SU-DHL-6 (cell line): Measurements from ENCODE around the gene CPNE8.

Experiments used
- H2AFZ ChIP-seq: fragments of 200-600 bp; sonication (generic); 2 replicates; pipeline ENCODE4 v1.6.1; 2014; ENCODE audit warnings: low read depth, mild to moderate bottlenecking, moderate library complexity, mixed read lengths, antibody characterized with exemption, low read length; ENCODE audit not compliant: severe bottlenecking
- H3F3A ChIP-seq: fragments of 200-600 bp; shearing (Covaris generic); 2 replicates; pipeline ENCODE4 v1.6.0; 2016; ENCODE audit warnings: antibody characterized with exemption, mild to moderate bottlenecking; ENCODE audit not compliant: insufficient read depth
- H3K27ac ChIP-seq: fragments of 200-600 bp; sonication (generic); 2 replicates; pipeline ENCODE4 v1.5.1; 2016; ENCODE audit warnings: low read depth, mild to moderate bottlenecking, low read length, moderate library complexity, mixed read lengths
- H3K27me3 ChIP-seq: fragments of 200-600 bp; sonication (generic), shearing (Covaris generic); 2 replicates; pipeline ENCODE4 v1.6.0; 2014; ENCODE audit warnings: mild to moderate bottlenecking, low read length
- H3K36me3 ChIP-seq: fragments of 200-600 bp; sonication (generic); 2 replicates; pipeline ENCODE4 v1.6.1; 2014; ENCODE audit warnings: mild to moderate bottlenecking, low read length, mixed read lengths
- H3K4me2 ChIP-seq: fragments of 300-600, 200-600 bp; shearing (Covaris generic), sonication (generic); 2 replicates; pipeline ENCODE4 v1.6.0; 2014; ENCODE audit warnings: low read length, low read depth, mild to moderate bottlenecking; ENCODE audit not compliant: poor library complexity, severe bottlenecking
- H3K4me3 ChIP-seq: fragments of 200-600 bp; sonication (generic); 2 replicates; pipeline ENCODE4 v1.5.1; 2014; ENCODE audit warnings: antibody characterized with exemption, low read length, mild to moderate bottlenecking, mixed read lengths; ENCODE audit not compliant: insufficient read depth, poor library complexity, severe bottlenecking
- H3K79me2 ChIP-seq: fragments of 200-600 bp; sonication (generic); 2 replicates; pipeline ENCODE4 v1.6.1; 2014; ENCODE audit warnings: mild to moderate bottlenecking, low read length, moderate library complexity; ENCODE audit not compliant: insufficient read depth
- H3K9ac ChIP-seq: fragments of 200-600 bp; sonication (generic); 2 replicates; pipeline ENCODE4 v1.7.0; 2014; ENCODE audit warnings: mild to moderate bottlenecking, low read length
- H3K9me2 ChIP-seq: fragments of 200-600 bp; sonication (generic); replicated peaks from 2 replicates; pipeline ENCODE4 v1.6.1; 2014; ENCODE audit warnings: low read length; ENCODE audit not compliant: insufficient read depth
- H3K9me3 ChIP-seq: fragments of 200-600 bp; sonication (generic); 2 replicates; pipeline ENCODE4 v1.6.1; 2014; ENCODE audit warnings: low read length, mixed read lengths; ENCODE audit not compliant: insufficient read depth
- H4K20me1 ChIP-seq: fragments of 200-600 bp; sonication (generic); 2 replicates; pipeline ENCODE4 v1.6.1; 2014; ENCODE audit warnings: low read depth, mild to moderate bottlenecking, antibody characterized with exemption, low read length, moderate library complexity, mixed read lengths
- CTCF ChIP-seq: fragments of 200-600 bp; sonication (generic); IDR thresholded peaks from one replicate; pipeline ENCODE4 v1.5.1; 2017; ENCODE audit warnings: antibody characterized with exemption, mild to moderate bottlenecking, low read length, moderate library complexity; ENCODE audit not compliant: insufficient read depth, poor library complexity, severe bottlenecking
- EZH2phosphoT487 ChIP-seq: fragments of 200-600 bp; sonication (generic), shearing (Covaris generic); conservative IDR thresholded peaks from 2 replicates; pipeline ENCODE4 v1.6.1; 2018; ENCODE audit warnings: mild to moderate bottlenecking, antibody characterized with exemption, low read length, moderate library complexity, mixed read lengths

Gene CPNE8

DNA sequence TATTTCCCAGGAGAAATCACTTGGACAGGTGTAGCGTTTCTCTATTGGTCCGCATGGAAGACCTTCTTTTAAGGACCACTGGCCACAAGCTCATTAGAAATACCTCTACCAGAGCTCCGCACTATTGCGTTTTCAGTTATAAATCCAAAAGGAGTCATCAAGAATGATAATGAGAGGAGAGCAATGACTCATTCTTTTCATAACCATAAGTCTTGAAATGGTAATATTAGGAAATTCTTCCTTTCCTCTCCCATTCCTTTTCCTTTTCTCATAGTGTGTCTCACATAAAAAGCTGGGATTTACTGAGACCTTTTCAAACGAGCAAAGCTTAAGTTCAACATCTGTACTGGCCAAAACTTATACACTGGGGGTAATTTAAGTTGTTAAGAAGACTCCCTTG, 215.7 kb downstream of the CPNE8 start:
- H3K9ac ChIP-seq: no peak overlapping the region
- TF ChIP-seq CTCF: no peak
- no peak for TF ChIP-seq EZH2phosphoT487
- no peaks in the 10 kb centered on the region for H3K27me3 ChIP-seq

GRCh38 chr12:38689195-38689594, 216.2 kb downstream of the CPNE8 start:
- Histone ChIP-seq H3K27ac (no peak overlapping the region), H3K27me3 (no peaks in the 10 kb centered on the region), H3K9ac (no peak overlapping the region), H3K4me2 (no peak overlapping the region), H2AFZ (no peak overlapping the region), H4K20me1 (no peaks in the 10 kb centered on the region), H3K79me2 (no peaks in the 10 kb centered on the region), H3K9me3 (no peaks in the 10 kb centered on the region), H3K36me3 (no peaks in the 10 kb centered on the region), H3K4me3 (no peak overlapping the region), H3K9me2 (no peaks in the 10 kb centered on the region), H3F3A (no peaks in the 10 kb centered on the region)
- no peak for TF ChIP-seq EZH2phosphoT487
- TF ChIP-seq CTCF: no peak

More for the DNA sequence above, 215.7 kb downstream of the CPNE8 start:
- Histone ChIP-seq H3K79me2 (no peaks in the 10 kb centered on the region), H3K9me3 (no peaks in the 10 kb centered on the region), H3K9me2 (no peaks in the 10 kb centered on the region), H3K4me2 (no peak overlapping the region), H4K20me1 (no peaks in the 10 kb centered on the region), H2AFZ (no peak overlapping the region), H3K27ac (no peak overlapping the region), H3K4me3 (no peak overlapping the region), H3K36me3 (no peaks in the 10 kb centered on the region), H3F3A (no peaks in the 10 kb centered on the region)

DNA sequence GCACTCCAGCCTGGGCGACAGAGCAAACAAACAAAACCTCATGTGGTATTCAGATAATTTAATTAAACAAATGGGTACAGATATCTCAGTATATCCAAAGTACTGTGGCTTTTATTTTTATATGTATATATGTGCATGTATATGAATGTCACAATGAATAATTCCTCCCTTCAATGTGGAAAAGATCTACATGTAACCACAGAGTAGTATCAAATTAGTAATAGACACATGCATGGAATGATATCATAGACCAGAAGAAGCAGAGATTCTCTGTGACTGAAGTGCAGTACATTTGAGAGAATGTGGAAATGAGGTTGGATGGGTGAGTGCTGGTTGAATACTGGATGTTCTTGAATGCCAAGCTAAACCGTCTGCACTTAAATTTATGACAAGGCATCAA, 222.9 kb downstream of the CPNE8 start:
- Histone ChIP-seq H3K4me3 (no peak overlapping the region), H3K9ac (no peak overlapping the region), H3F3A (no peaks in the 10 kb centered on the region), H3K79me2 (no peaks in the 10 kb centered on the region), H3K36me3 (no peaks in the 10 kb centered on the region), H3K9me2 (no peaks in the 10 kb centered on the region), H3K27me3 (no peaks in the 10 kb centered on the region), H3K4me2 (no peak overlapping the region), H4K20me1 (no peaks in the 10 kb centered on the region), H3K27ac (no peak overlapping the region), H3K9me3 (no peaks in the 10 kb centered on the region), H2AFZ (no peak overlapping the region)
- TF ChIP-seq CTCF: no peak
- TF ChIP-seq EZH2phosphoT487: no peak
